Renal cortex interstitium (tissue), 11 donors: Measurements from ENCODE around the gene COL28A1. TPM values are rescaled to one million over a fixed set of nuclear protein-coding genes. Genes with fewer than 3 reads are reported as not detected.

Source experiments
- DNase-seq, 11 donors: peaks; one replicate each; pipeline ENCODE4 v3.0.0-alpha.2; 2013; ENCODE audit warnings: low read depth in 9 of 11, low spot score in 4 of 11; ENCODE audit errors: extremely low read depth in 1 of 11
- polyA plus RNA-seq, 3 donors: library from polyadenylated mRNA; unstranded; fragments of 120-200 nt; gene quantifications; one replicate each; pipeline ENCODE4 v1.2.1, GENCODE V29; 2013; ENCODE audit not compliant: insufficient read length in 3 of 3

The COL28A1 gene
- polyA plus RNA-seq, 3 donors = 9.6 to 13.0 (median 9.7) TPM

DNA sequence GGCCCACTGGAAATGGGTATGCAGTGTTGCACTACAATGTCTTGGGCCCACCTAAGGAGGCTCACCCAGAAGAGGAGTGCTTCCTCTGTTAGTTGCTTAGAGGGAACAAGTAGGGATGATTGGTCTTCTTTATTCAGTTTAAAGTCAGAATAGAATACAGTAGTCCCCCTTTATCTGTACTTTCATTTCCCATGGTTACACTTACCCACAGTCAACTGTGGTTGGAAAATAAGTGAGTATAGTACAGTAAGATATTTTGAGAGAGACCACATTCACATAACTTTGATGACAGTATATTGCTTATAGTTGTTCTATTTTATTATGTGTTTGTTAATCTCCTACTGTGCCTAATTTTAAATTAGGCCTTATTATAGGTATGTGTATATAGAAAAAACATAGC is 151.4 kb downstream of the COL28A1 start:
- DNase-seq = no peak

DNA sequence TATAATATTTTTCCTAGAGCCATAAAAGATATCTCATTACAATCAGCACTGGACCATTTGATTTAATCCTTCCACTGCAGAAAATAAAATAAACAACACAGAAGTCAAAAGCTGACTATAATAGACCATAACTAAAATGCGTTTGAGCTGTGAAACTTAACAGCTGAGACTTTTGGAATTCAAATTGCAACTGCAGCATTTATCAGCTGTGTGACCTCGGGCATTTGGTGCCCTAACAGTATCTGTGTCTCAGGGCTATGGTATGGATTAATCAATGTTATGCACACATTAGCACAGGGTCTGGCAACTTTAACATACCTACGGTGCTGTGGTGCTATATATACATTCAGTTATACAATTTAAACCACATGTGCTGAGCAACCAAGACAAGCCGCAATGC is 160.1 kb downstream of the COL28A1 start:
- DNase-seq = no peak

DNA sequence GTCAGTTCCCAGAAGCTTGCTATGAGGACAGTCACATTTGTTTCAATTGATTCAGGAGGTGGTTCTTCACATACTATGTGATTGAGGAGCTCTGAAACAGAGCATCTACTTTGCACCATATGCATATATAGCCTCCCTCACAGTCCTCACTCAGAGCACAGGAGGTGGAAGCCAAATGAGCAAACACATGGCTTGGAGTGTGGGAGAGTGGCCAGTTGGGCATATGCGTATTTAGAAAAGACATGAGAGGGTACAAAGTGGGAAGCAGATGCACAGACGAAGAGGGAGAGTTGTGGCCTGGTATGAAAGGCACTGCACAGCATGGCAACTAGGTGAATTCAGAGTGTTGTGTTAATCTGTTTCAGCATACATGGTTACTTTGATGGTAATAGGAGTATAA is 165.6 kb downstream of the COL28A1 start:
- DNase-seq = no peak

DNA sequence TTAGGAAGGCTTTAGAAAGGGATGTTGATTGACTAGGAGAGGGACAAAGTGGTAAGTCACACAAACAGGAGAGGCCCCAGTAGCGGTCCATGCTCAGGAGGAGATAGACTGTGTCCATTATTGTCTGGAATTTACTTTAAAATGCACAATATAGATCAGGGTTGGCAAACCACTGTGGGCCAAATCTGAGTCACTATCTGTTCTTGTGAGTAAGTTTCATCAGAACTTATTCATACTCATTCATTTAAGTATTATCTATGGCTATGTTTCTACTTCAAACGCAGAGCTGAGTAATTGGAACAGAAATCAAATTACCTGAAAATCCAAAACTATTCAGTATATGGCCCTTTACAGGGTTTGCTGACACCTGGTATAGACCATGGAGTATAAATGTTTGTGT is 166.5 kb downstream of the COL28A1 start:
- no peak for DNase-seq

DNA sequence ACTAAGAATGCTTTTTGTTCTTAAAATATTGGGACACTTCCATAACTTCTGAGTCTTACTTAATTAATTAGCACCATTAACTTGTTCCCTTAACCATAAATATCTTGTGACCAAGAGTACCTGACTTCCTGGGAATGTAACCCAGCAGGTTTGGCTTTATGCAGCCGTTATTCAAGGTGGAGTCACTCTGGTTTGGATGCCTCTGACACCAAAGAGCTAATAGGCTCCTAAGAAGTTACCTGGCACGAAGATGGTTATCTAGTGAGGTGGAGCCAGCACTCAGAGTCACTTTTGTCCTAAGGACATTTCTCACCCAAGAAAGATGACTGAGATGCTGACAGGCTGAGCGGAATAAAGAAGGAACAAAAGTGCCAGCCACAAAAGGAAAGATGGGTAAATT is 181.0 kb downstream of the COL28A1 start:
- no peak for DNase-seq

DNA sequence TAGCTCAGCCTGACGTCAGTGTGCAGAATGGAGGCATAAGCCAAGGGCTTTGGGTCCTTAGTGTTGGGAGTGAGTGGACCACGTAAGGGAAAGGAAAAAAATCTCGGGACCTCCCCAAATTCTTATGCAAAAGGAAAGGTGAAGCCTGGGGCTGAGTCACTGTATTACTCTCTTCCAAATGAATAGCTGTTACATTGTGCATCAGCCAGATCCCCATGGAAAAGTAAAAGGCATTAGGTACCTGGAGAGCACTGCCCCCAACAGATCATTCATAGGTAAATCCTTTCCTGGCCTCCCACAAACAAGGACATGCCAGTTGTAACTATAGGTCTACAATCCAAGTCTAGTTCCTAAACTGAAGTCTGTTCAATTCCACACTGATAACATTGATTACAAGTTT is 182.8 kb downstream of the COL28A1 start:
- DNase-seq = no peak

DNA sequence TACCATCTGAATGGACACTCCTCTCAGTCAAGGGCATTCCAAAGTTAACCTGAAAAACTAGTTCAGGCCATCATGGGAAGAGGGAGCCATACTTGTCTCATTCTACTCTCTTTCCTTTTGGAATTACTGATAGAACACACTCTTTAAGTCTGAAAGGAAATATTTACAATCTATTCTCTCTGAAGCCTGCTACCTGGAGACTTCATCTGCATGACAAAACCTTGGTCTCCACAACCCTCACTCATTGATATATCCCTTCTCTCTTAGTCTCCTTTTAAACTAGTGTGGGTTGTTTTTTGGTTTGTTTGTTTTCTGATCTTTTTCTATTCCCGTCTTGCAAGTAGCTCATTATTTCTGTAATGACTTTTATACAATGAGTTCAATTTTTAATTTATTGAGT is 183.8 kb downstream of the COL28A1 start:
- no peak for DNase-seq

DNA sequence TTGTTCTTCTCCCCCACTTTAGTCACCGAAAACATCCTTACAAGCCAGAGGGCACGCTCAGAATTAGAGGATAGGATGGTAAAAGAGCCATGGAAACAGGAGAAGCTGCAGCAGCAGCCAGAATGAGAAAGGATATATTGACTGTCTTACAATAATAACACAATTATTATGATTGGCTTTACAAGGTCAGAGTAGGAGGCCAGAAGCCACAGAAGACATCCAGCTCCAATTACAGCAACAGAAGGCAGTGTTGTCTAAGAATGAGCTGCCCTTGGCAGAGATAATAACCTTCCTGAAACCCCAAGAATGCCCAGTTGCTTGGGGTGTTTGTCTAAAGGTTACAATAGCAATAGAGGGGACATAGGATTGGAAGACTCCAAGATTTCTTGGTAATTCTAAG is 184.5 kb downstream of the COL28A1 start:
- no peak for DNase-seq

DNA sequence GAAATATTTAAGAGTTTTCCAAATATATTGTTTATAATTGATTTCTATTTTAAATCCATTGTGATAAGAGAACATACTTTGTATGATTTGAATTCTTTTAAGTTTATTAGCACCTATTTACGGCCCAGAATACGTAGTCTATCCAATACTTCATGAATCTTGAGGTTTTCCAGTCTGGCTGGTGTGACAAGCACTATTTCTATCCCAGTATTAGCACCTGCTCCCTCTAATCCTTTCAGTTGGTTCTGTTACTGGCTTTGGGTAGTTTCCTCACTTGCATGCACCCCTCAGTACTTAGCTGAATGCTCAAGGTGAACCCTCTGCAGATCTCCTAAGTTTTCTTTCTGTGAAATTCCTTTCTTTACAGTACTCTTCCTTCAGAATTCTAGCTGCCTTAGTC is 186.5 kb downstream of the COL28A1 start:
- DNase-seq = no peak

DNA sequence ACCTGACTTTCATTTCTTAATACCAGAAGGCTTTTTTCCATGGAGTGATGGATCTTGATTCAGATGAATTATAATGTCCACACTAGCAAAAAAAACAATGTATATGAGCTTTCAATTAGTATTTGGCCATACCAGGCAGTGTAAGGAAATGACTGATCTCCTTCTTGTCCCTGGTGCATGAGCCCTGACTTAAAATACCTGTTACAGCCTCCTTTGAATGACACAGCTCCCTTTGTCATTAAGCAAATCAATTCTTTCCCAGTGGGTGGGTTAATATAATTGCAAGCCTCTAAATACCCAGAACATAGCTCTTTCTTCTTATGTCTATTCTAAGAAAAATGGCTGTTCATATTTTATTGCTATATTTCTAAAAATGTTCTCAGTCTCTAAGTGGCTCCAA is 188.6 kb downstream of the COL28A1 start:
- DNase-seq = no peak

DNA sequence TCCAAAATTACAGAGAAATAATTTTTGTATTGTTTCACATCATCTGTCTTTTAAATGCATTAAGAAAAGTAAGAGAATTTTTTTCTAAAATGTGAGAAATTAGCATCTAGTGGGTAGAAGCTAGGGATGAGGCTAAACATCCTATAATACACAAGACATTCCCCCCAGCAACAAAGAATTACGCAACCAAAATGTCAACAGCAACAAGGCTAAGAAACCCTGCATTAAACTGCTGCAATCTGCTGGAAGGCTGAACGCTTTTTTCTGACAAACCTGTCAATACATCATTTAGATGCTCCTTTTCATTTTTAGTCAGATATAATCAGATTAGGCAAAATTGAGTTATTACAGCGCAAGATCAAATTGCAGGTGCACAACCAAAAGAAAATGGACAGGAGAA is 191.1 kb downstream of the COL28A1 start:
- no peak for DNase-seq

DNA sequence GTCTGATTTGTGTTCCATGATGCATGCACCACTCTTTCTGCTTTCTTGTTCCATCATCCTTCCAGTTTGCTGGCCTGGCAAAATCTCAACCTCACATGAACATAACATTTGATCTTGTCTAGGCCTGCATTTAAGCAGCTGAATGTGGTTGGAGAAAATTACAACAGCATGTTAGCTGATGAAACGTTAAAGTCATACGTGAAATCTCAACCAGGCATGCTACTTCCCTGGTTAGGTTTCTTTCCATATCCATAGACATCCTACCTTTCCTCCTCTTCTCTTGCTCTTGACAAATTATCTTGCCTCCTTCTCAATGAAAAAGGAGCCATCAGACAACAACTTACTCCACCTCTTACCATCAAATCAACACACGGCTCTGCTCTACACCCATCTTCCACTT is 199.8 kb downstream of the COL28A1 start:
- DNase-seq = no peak

DNA sequence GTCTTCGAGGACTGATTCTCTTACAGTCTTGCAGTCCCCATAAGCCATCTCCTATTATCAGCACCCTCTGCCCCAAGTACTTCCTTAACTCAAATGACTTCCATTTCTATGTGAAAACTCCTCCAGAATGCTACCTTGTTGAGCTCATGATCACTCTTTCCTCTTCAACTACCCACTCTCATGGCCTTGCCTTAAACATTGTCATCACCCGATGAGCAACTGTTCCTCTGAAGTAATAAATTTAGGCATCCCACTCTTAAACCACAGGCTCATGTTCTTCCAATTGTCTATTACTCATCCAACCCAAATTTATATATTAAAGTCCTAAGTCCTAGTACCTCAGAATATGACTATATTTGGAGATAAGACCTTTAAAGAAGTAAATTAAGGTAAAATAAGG is 200.5 kb downstream of the COL28A1 start:
- no peak for DNase-seq

DNA sequence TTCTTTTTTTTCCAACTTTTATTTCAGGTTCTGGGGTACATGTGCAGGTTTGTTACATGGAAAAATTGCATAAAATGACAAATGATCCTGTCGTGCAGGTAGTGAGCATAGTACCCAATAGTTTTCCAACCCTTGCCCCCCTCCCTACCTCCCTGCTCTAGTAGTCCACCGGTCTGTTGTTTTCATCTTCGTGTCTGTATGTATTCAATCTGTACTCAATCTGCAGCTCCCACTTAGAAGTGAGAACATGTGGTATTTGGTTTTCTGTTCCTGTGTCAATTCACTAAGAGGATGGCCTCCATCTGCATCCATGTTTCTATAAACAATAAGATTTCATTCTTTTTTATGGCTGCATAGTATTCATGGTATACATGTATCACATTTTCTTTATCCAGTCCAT is 202.1 kb downstream of the COL28A1 start:
- DNase-seq = no peak

DNA sequence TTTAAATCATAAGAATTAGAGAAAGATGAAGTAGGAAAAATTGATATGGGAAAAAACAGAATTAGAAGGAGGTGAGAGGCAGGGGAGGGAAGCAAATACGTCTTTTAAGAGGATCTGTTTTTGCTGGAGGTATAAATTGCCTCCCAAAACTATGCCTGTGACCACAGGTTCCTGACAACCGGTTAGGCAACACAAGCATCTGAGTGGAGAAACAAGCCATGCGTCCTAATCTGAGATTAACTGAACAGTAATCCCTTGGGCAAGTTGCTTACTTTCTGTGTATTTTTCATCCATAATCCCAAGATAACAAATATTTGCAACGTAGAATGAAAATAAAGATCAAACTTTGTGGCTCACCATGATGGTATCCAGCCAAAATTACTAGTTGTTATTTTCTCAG is 204.2 kb downstream of the COL28A1 start:
- no peak for DNase-seq

DNA sequence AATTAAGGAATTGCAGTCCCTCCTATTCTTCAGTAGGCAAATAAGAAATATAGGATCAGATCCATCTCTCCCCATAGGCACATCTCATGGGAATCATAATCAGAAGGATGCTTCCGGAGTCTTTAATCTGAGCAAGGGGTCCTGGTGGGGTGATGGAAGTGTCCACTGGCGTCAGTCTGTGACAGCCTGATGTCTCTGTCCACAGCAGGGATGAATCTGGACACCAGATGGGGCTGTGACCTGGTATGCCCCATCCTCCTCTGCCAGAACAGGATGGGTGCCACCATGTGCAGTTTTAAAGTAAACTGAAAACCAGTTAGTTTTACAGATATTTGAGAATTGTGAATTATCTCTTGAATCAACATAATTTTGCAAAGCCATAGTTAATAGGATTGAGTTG is 204.7 kb downstream of the COL28A1 start:
- DNase-seq = no peak

DNA sequence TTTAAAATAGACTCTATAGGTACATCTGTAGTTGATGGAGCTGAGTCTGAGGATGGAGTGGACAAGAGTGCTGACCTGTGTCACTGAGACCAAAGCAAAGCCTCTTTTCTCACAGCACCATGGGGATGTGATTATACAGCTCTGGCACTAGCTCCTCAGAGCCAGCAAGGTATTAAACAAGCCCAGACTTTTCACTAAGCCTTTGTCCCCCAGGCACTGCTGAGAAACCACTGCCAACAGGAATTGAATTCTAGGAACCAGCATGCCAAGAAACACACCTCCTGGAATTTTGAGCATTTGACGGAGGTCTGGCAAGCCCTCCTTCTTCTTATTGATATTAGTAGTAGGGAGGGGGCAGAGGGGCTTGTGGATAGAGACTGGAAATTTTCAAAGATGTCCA is 206.3 kb downstream of the COL28A1 start:
- no peak for DNase-seq

DNA sequence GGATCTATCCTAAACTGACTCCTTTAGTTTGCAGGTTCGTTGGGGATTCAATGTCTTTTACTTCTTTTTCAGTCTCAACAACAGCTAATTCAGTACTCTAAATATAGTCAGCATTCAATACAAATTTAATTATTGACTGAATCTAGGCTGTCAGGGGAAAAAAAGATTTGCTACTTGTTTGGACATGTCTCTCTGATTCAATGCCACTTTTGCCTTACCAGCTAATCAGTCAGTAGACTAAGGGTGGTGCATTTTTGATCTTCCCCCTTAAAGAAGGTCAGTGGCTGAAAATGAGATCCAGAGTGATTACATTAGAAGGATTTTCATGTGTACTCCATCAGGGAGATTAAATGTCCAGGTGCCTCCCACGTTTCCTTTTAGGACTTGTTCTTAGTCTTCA is 208.2 kb downstream of the COL28A1 start:
- no peak for DNase-seq

DNA sequence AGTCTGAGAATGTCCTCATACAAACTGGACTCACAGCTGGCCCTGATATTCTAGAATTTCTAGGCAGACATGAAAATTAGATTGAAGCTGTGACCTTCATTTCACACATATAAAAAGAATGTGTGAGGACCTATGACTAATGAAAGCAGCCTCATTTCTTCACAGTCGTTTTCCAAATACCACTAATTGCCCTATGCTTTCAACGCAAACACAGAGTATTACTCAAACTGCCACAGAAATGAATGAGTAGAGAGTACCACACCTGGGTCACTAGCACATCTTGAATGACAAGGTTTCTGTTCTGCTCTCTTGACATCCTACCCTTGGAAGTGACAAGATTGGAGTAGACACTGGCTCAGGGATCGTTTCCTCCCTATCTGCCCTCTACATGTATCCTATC is 211.0 kb downstream of the COL28A1 start:
- DNase-seq = no peak

DNA sequence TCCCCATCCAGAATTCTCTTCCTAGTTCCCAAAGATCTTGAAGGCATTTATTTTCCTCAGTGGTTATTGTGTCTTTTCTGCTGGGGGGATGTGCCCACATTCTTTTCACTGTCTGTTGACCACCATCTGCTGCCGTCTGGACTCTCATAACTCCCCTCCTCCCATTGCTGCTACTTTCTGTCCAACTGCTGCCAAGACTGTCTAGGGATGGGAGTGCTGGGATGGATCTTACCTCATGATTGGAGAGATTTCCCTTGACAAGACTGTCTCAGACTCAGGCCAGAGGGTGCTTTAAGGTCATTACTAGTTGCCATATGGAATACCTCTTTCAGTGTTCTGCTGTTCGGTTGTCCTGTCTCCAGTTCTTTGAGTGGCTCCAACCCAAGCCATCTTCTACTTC is 211.8 kb downstream of the COL28A1 start:
- DNase-seq = no peak

DNA sequence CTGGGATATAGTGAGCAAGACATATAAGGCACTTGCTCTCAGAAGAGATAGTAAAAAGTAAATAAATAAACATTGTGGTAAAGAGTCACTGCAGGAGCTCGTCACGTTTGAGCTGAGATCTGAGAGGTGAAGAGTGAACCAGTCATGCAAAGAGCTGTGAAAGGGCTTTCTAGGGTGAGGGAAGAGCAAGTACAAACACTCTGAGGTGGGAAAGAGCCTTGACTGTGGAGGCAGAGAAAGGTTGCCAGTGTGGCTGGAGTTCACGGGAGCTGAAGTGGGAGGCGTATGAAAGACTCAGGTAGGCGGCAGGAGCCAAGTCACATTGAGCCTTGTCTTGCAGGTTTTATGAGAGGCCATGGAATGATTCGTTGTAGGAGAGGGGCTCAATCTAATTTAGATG is 212.3 kb downstream of the COL28A1 start:
- DNase-seq = peak in 3 of 11 donors; percentile 5 to 11 (median 5)

DNA sequence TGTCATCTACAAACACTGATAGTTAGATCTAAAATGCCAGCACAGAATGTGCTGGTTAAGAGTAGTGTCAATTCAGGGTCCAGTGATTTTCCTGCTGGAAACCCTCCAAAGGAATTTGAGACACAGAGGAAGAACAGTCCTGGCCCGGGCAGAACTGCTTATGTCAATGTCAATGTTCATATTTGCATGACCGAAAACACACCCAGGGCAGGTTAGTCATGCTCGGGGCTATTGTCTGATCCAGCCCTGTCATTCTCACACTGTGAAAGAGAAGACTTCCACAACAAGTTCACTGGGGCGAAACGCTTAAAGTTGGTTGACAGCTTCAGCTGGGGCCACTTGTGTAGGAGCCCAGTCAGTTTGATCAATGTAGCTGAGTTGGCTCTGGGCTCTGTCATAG is 214.0 kb downstream of the COL28A1 start:
- peak; percentile 13 to 62 (median 24) for DNase-seq
